SK-MEL-5 (cell line): ENCODE measurements around the gene PIEZO2. TPM values are rescaled to one million over a fixed set of nuclear protein-coding genes. Genes with fewer than 3 reads are reported as not detected.

Source experiments
- DNase-seq: peaks from one replicate; pipeline ENCODE4 v3.0.0-alpha.2; 2016; ENCODE audit warnings: low read depth, low spot score
- in situ Hi-C: cut with HindIII; loops from 2 replicates; pipeline ENCODE4 v1.10.0; 2016; ENCODE audit warnings: low sequenced_read_pairs, high pct_unique_total_duplicates, low pct_unique_long_range_greater_than_20kb
- total RNA-seq: library from RNA; depleted of rRNA; stranded (reverse); fragments of >200 nt; shearing (Covaris generic); gene quantifications from 2 replicates; pipeline ENCODE4 v1.2.3, GENCODE V29; 2014

Gene PIEZO2
- total RNA-seq, 1 experiment from 2014 or later: 0.61 TPM

DNA sequence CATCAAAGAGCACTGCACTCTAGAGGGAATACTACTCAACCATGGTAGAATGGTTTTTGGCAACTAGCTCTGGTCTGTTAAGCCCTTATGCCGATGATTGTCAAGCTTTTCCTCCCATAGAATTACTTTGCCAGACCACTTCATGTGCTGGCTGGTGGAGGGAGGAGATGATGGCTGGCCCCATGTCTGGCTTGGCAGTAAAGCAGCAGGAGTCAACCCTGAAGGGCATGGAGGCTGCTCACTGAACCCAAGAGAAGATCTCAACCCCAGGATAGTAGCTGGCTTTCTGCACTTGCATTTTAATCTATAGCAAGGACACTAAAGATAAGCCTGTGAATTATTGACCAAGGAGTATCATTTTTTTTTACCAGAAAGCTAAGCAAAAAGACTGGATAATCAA lies 309.9 kb downstream of the PIEZO2 start:
- in situ Hi-C loops: no loop called here
- DNase-seq: no peak

DNA sequence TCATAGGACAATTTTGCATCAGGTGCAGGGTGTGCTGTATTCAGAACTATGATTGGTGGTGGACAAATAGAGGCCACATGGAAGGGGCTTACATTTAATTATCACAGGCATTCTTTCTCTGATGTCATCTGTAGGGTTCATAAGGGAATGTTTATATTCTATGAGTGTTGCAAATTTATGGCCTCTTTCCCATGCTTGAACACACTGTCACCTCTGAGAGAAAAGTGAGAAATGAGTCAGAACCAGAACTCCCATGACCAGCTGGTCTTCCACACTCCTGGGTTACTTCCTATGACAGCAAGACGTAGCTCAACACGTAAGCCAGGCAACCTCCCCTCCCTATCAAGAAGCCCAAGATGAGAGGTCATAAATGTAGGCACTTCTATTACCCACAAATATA lies 310.8 kb downstream of the PIEZO2 start:
- in situ Hi-C loops: no loop called here
- DNase-seq: no peak

DNA sequence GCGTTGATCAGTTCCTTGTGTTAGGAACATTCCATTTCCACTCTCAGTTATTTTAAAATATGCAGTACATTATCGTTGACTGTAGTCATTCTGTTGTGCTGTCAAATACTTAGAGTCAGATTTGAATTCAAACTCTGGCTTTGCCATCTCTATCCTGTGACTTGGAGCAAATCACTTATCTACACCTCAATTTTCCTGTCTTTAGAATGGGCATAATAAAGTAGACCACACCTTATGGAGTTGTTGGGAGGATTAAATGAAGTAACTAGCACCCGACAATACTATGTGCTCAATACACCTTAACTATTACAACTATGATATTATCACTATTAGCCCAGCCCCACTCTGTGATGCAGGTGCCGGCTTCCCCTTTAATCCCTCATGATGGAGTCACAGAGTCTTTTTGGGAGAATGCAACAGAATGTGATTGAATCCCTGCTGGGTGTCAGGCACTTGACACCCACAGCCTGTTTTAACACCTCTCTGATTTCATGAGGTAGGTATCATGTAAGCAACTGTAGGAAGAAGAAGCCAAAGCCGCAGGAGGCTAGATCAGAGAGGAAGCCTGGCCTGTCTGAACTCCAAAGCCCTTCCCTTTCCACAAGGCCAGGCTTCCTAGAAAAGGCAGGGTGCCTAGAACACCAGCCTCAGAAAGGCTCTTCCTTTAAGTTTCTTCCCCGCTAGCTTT lies 315.1 kb downstream of the PIEZO2 start:
- DNase-seq: no peak
- in situ Hi-C loops: no loop called here

DNA sequence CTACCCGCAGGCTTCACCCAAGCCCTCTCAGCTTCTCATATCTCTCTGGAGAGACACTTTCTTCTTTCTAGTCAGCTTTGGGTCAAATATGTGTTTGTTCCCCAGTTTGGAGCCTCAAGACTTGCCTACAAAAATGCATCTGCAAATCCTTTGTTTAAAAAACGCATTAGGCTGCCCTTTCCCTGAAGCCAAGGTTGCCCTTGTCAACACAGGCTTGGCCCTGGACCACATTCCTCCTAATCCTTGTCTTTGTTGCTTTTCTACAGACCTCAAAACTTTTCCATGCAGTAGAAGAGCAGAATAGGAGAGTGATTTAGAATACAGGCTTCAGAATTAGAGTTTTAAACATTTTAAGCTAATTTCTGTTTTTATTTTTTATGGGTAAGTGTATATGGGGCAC lies 315.7 kb downstream of the PIEZO2 start:
- in situ Hi-C loops: no loop called here
- no peak for DNase-seq

DNA sequence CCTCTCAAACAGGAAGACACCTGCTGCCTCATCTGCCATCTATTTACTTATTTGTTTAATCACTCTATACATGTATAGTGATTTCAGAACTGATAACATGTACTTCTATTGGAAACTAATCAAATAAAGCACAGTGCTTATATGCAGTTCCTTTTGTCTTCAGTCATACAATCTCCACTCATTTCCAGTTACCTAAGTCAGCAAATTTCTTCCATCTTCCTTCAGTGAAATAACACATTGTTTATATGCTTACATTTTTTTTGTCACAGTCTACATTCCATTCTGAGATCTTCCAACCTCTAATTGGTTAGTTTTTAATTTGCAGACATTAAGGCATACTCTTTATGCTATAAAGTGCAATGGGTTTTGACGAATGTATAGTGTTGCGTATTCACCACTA lies 323.0 kb downstream of the PIEZO2 start:
- in situ Hi-C loops: no loop called here
- no peak for DNase-seq

DNA sequence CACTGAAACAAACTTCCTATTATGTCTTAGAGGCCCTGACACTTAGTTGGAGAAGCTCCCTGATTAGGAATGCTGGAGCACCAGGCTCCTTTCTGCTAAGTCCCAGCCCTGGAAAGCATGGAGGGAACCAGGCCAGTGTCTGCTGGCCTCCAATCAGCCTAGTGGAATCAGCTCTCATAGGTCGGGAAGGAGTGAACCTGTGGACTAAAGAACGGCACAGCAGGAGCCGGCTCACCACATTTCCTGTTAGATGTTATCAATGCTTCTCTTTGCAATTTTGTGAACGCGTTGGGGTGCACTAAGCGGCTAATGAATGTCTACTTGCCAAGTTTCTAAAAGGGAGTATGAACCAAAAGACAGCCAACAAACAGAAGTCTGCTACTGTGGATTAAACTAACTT lies 326.9 kb downstream of the PIEZO2 start:
- in situ Hi-C loops: no loop called here
- no peak for DNase-seq

DNA sequence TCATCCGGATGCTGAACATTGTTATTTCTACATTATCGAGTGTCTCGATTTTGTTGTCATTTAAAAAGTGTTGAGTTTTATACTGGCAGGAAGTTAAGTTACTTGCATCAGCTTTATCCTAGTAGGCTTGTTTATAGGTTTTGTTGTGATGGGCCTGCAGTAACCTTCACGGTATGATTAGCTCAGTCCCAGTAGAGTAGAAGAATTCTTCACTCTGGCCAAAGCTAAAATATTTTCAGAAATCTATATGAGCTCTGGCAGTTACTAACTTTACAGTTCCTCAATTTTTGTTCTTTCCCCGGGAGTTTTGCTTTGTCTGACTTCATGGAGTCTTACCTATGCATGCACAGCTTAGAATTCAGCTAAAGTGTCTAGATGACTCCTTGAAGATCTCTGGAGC lies 328.7 kb downstream of the PIEZO2 start:
- DNase-seq: no peak
- in situ Hi-C loops: no loop called here

DNA sequence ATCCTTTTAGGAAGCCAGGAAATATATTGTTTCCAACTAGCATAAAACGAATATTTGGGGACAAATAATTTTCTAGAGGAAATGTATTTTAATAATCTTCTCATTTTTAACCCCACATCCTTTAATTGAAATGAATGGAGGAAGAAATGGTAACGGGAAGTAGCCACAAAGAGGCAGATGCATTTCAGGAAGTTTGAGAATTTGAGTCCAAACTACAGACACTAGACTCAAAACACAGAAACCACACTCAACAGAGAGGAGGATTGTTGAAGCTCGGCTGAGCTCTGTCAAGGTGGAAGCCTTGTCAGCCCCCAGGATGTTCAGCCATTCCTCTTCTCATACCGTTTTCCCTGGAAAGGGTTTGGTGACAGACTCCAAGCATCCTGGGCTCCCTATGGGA lies 335.0 kb downstream of the PIEZO2 start:
- no peak for DNase-seq
- in situ Hi-C loops: no loop called here

DNA sequence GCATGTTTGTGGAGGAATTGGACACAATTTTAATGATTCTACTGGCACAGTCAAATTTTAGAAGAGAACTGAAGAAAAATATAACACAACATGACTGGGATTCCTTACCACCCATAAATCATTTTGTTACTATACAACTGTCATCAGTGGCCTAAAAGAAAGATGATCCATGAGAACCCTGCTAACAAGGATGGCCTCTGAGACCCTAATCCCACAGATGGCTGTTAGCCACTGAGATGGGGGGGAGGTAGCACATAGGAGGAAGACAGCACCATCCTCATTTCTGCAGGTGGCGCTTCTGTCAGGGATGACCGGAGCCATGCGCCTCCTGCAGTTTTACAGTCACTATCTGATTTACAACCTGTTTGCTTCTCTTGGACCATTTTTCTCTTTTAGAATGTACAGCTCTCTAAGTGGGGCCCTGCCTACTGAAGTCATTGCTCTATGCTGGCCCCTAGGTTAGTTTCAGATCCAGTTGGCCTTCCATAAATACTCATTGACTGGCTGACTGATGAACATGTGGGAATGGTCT lies 343.7 kb downstream of the PIEZO2 start:
- in situ Hi-C loops: no loop called here
- no peak for DNase-seq

DNA sequence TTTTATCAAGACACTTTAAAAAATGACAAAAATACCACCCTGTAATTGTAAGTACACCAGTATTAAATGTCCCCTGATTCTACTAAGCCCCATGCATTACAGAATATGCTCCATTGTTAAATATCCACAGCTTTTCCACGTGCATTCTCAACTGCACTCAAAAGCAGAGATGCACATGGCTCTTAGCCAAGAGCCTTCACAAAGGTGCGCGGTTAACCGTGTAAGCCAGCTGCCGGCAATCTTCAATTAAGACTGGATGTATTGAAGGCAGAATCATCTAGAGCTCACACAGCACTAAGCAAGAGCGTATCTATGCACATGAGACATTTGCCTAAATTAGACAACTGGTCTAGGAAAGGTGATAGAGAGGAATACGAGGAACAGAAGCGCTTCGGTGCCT lies 345.2 kb downstream of the PIEZO2 start:
- no peak for DNase-seq
- in situ Hi-C loops: no loop called here

DNA sequence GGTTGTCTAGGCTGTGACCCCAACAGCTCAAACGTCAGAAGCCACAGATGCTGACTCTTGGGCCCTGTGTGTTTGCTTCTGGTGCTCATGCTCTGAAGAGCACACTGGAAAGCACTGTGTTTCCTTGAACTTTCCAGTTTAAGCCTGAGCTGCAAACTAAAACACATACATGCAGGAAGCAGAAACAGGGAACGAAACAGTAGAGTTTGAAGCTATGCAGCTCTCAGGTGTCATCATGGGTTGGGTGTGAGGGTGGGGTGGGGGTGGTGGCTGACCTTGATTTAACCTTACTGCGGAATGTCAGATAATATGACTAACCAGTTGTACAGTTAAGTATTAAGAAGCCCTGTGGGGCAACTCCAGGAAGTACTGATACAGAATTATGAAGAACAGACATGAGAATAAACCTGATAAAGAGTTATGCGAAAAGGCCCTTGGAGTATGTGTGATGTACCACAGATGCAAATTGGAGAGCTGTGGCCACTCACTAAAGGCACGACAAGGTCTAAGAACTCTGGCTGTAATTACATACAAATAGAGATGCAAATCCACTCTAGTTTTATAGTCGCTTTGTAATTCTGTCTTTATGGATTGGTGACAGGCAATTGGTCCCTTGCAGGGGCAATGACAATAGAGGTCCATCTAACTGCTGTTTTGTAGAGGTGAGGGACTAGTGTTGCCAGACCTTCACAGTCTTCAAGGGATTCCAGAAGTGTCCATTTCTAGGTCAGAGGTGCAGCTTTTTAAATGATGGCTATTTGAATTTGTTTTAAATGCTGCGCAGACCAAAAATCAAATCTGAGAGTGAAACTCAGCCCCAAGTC lies 350.4 kb downstream of the PIEZO2 start:
- no peak for DNase-seq
- in situ Hi-C loops: no loop called here

DNA sequence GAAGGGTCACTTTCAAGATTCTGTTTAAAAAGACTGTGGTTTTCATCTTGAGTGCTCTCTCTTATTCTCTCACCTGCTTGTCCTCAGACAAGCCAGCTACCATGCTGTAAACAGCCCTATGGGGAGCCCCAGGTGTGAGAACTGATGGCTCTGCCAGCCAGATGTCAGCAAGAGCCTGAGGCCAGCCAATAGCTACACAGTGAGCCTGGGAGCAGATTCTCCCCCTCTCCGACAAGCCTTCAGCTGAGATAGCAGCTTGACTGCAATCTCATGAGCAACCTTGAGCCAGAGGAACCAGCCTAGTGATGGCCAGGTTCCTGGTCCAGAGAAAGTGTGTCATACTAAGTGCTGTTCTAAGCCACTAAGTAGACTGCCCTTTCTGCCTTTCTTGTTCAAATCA lies 351.5 kb downstream of the PIEZO2 start:
- no peak for DNase-seq
- in situ Hi-C loops: no loop called here

DNA sequence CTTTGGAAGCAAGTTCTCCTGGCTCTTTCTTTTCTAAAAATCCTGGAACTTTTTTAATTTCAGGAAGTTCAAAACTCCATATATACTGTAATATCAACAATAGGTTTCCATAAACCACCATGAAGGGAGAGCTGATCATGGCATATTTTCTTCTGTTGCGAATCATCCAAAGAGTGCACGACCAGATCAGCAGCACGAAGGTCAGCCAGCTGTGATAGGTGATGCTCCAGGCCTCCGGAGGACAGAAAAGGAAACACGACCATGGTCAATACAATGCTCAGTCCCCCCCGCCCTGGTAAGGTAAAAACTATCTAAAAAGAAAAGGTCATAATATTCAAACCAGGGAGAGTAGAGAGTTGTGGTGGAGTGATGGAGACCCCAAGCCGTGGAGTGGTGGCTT lies 354.6 kb downstream of the PIEZO2 start:
- DNase-seq: no peak
- in situ Hi-C loops: no loop called here

DNA sequence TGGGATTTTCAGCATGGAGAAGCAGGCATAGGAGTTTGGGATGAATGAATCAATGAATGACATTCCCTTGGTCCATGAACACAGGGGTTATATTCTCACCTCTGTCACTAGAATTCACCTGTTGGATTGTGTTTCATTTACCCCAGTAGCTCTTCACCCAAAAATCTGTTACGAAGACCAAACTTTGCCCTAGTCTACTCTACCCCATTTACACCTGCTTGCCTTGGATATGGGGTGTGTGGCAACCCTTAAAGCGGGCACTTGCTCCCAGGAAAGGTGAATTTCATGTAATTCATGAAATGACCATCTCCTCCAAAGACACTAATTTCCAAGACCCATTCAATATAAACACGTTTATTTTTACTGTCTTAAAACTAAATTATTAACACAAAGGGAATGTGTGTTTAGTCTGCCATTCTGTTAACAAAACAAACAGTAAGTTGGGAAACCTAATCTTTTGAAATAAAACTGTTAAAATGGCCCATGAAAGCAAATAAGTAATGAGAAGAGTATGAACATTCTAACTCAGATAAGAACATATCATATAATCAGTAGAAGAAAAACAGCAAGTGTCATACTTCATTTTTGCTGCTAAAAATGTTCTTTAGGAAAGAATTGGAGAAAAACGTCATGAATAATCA lies 355.5 kb downstream of the PIEZO2 start:
- DNase-seq: no peak
- in situ Hi-C loops: no loop called here

DNA sequence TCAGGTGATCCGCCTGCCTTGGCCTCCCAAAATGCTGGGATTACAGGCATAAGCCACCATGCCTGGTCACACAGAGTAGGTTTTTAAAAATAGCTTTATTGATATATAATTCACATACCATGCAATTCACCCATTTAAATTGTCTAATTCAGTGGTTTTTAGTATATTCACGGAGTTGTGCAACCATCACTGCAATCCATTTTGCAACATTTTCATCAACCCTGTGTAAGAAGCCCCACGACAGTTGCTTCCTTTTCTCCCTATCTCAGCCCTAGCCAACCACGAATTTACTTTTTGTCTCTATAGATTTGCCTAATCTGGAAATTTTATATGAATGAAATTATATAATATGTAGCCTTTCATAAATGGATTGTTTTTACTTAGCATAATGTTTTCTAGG lies 357.2 kb downstream of the PIEZO2 start:
- no peak for DNase-seq
- in situ Hi-C loops: no loop called here

DNA sequence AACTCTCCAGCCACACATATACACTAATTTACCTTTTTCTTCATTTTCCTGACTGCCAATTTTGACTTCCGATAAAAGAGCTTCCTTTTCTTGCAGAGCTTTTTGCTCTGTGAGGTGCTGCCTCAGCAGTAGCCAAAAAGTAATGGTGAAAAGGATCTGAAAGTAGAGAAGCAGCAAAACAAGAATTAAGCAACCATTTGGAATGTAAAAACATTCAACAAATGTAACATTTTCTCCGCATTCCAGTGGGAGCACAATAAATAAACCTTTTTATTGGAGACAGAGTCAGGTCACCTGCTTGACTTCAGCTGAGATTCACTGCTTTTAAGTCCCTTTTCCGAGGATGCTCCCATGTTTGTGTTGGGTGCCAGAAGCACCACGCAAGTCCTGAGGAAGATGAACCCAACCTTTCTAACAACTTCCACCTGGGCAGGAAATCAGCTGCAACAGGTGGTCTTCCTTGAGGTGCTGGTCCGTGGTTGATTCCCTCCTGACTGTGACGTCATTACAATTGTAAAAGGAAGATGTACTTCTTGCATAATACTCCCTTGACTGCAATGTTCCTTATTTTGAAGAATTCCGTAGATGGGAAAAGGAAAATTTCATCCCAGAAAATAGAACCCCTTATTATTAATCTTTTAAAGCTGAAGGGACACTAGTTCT lies 358.1 kb downstream of the PIEZO2 start:
- in situ Hi-C loops: no loop called here
- no peak for DNase-seq

DNA sequence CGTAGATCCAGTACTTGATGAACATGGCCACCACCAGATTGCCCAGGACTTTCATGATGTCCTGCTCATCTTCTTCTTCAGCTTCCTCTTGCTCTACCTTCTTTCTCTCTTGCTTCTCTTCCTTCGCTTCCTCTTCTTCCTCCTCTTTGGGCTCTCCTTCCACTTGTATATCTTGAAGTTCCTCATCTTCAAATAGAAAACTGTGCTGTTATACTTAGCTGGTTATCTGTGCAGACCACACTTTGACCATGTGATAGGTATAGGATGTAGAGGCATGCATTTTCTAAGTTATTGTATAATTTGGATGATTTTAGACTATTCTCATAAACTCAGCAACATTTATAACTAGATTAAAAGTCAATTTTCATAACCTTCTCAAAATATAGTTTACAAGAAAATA lies 360.2 kb downstream of the PIEZO2 start:
- in situ Hi-C loops: no loop called here
- DNase-seq: no peak

DNA sequence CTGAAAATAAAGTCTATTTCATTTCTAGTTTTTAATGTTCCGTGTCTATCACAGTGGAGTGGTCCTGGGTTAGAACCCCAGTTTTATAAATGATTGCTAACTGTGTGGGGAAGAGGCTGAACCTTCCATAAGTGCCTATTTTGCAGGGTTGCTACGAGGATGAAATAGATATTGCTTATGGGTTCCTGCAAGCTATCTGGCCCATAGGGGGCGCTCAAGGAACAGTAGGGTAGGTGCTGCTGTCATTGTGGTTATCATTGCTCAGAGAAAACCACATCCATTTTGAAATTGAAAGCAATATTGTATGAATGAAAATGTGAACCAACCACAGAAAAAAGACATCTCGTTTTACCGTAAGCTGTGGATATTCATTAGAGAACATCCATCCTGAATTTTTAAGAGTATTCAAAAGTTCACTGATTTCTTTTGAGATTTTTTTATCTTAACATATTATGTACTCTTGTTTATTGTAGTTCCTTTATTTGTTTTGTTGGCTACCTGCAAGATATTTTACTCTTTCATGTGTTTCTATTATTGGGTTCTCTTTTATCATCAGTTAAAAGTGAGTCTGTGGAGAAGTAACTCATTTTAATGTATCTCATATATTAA lies 362.0 kb downstream of the PIEZO2 start:
- in situ Hi-C loops: no loop called here
- peak; percentile 88 for DNase-seq
